Prostate gland (tissue), 2 donors: ENCODE measurements around the gene ZFP69B. TPM values are rescaled to one million over a fixed set of nuclear protein-coding genes. Genes with fewer than 3 reads are reported as not detected.
A peak's percentile ranks its signal among the peaks of the same experiment; 100 is the strongest.

Experiments
- DNase-seq: peaks from one replicate; pipeline ENCODE4 v3.0.0-alpha.2; 2019; ENCODE audit warnings: low spot score
- H3K27ac ChIP-seq, 2 donors: fragments of 200-600 bp; sonication (generic); 2 replicates each; pipeline ENCODE4 v1.5.1; 2017 to 2019
- H3K27me3 ChIP-seq: fragments of 200-600 bp; sonication (generic); replicated peaks from 2 replicates; pipeline ENCODE4 v1.5.1; 2019; ENCODE audit not compliant: insufficient read depth
- H3K36me3 ChIP-seq, 2 donors: fragments of 200-600 bp; sonication (generic); 1 replicate in 1 of 2; 2 replicates in 1 of 2; pipeline versions ENCODE4 v1.5.1 to v1.8.1; 2017 to 2019
- H3K4me1 ChIP-seq: fragments of 200-600 bp; sonication (generic); replicated peaks from 2 replicates; pipeline ENCODE4 v1.5.1; 2019
- H3K4me3 ChIP-seq, 2 donors: fragments of 200-600 bp; sonication (generic); 2 replicates each; pipeline ENCODE4 v1.5.1; 2017 to 2019
- H3K9me3 ChIP-seq: fragments of 200-600 bp; sonication (generic); 2 replicates; pipeline ENCODE4 v1.5.1; 2017
- CTCF ChIP-seq, 4 experiments: fragments of 200-600 bp in 2 of 4; fragments of 450-650 bp in 2 of 4; sonication (generic) in 2 of 4; IDR thresholded peaks; 1 replicate in 3 of 4; 2 replicates in 1 of 4; pipeline ENCODE4 v1.5.1; 2016 to 2019; ENCODE audit warnings: antibody characterized with exemption in 4 of 4, mild to moderate bottlenecking in 2 of 4, moderate library complexity in 2 of 4
- POLR2A ChIP-seq: fragments of 450-650 bp; IDR thresholded peaks from one replicate; pipeline ENCODE4 v1.6.1; 2016; ENCODE audit warnings: antibody characterized with exemption, mild to moderate bottlenecking
- POLR2AphosphoS5 ChIP-seq: sonication (generic); formaldehyde crosslinking; IDR thresholded peaks from one replicate; pipeline ENCODE4 v1.6.1; 2017; ENCODE audit warnings: antibody characterized with exemption
- WGBS: methylation state at CpG from one replicate; pipeline ENCODE4 v1.1.5; 2018; 5-methylcytosine and 5-hydroxymethylcytosine counted together
- intact Hi-C: fragments of 100-400 bp; cut with DNase I; formaldehyde crosslinking; loops from one replicate; pipeline ENCODE4 v1.14.2; 2022
- total RNA-seq, 2 donors: library from RNA; depleted of rRNA; stranded (reverse); fragments of >200 nt; gene quantifications; one replicate each; pipeline ENCODE4 v1.1.0, GENCODE V29; 2016

Gene ZFP69B
- total RNA-seq, 2 donors from 2014 or later = 0.46 to 2.9 TPM

GRCh38 chr1:40507973-40508372, 57.7 kb downstream of the ZFP69B start:
- H3K9me3 ChIP-seq = no peaks in the 10 kb centered on the region
- peak overlapping the region; percentile 70 to 71 for H3K27ac ChIP-seq
- 65% methylated on average over 6 of the region's 6 CpGs for WGBS
- TF ChIP-seq POLR2A (no peak), POLR2AphosphoS5 (no peak), CTCF (IDR thresholded peaks at IDR 0.05) (no peak)
- intact Hi-C loops = no loop called here
- no peaks in the 10 kb centered on the region for H3K4me1 ChIP-seq
- peak overlapping the region; percentile 54 to 69 for H3K4me3 ChIP-seq
- no peaks in the 10 kb centered on the region for H3K27me3 ChIP-seq
- H3K36me3 ChIP-seq = no peaks in the 10 kb centered on the region
- no peak for DNase-seq

GRCh38 chr1:40508375-40509341, 58.4 kb downstream of the ZFP69B start, which contains the start of gene EXO5:
Gene EXO5 (plus strand): TSS chr1:40508767. CDS start chr1:40514545, 5,778 bp downstream.
- Histone ChIP-seq H3K9me3 (no peaks in the 10 kb centered on the region), H3K4me1 (no peaks in the 10 kb centered on the region), H3K36me3 (no peaks in the 10 kb centered on the region), H3K27ac (peak within 1 kb of the TSS; percentile 70 to 71), H3K4me3 (peak within 1 kb of the TSS; percentile 54 to 69), H3K27me3 (no peaks in the 10 kb centered on the region)
- TF ChIP-seq CTCF (IDR thresholded peaks at IDR 0.05) (peak in 1 of 4 experiments; percentile 15), POLR2A (peak; percentile 61), POLR2AphosphoS5 (peak; percentile 84)
- DNase-seq = peak; percentile 68
- intact Hi-C loops = no loop called here
- WGBS = under 1% methylated on average over 75 of the region's 76 CpGs

Other genes starting within 250 kb of the ZFP69B start
- 1 to 10 TPM in 1 of 2 donors, not detected in 1; 5.5 TPM for gene TMCO2, start 202.5 kb upstream of the ZFP69B start, total RNA-seq
- 10 to 100 TPM; 32.8 to 57.7 TPM for gene ZMPSTE24, start 192.2 kb upstream of the ZFP69B start, total RNA-seq
- gene COL9A2, start 133.2 kb upstream of the ZFP69B start, total RNA-seq = 10 to 100 TPM; 16.1 to 27.6 TPM
- 10 to 100 TPM; 22.0 to 39.6 TPM for gene SMAP2, start 76.7 kb upstream of the ZFP69B start, total RNA-seq
- 1 to 10 TPM; 3.1 to 3.2 TPM for gene ZFP69, start 26.8 kb downstream of the ZFP69B start, total RNA-seq
- gene EXO5, start 58.3 kb downstream of the ZFP69B start, total RNA-seq = 1 to 10 TPM; 5.9 to 9.7 TPM
- 1 to 10 TPM; 5.4 to 7.0 TPM for gene ZNF684, start 81.2 kb downstream of the ZFP69B start, total RNA-seq
- gene RIMS3, start 215.2 kb downstream of the ZFP69B start, total RNA-seq = 10 to 100 TPM in 1 of 2 donors, 1 to 10 TPM in 1; 3.0 to 10.5 TPM
- gene NFYC, start 241.2 kb downstream of the ZFP69B start, total RNA-seq = 10 to 100 TPM; 54.9 to 93.8 TPM